ENCODE measurements around the gene SPAG9.

DNA sequence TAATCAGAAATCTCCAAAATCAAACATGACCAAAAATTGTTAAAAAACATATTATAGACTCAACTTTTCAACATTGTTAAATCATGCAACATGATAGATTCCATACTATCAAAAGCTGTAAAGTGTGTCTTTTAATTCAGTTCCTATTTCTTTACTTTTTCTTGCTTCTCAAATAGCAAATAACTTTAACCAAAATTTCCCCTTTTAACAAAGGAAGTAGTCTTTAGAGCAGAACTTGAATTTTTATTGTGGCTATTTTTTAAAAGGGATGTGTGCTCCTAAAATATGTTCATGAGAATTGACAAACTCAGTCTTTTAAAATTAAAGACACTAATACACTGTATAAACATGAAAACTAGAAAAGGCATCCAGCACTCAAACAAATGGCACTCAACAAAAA lies 49.1 kb downstream of the SPAG9 start:
- TF ChIP-seq CTCF (IDR thresholded peaks at IDR 0.05 in 4 of 5, conservative IDR thresholded peaks at IDR 0.05 in 1 of 5) (no peak), POLR2A (IDR thresholded peaks at IDR 0.05) (no peak)

Data from gastrocnemius medialis (tissue), 4 donors.